ENCODE data around the gene TRMU.
"Not testable (repeated sequence)": the region's sequence is repeated elsewhere in the genome, so short reads cannot be mapped to it uniquely, and the experiment has no call there.

TRMU gene

GRCh38 chr22:46391486-46392136 lies 56.1 kb downstream of the TRMU start:
- Histone ChIP-seq H3K4me1 (ENCODE audit: control insufficient read depth, insufficient read depth, low read length, poor library complexity, severe bottlenecking) (peaks cover 7% of the 10 kb centered on the region), H3K4me3 (ENCODE audit: extremely low read depth, insufficient read depth, low read length, poor library complexity, severe bottlenecking) (no peak overlapping the region), H3K36me3 (ENCODE audit: control insufficient read depth, insufficient read depth, low read length) (peaks cover 3% of the 10 kb centered on the region), H3K27ac (ENCODE audit: low read depth, low read length, severe bottlenecking) (no peak overlapping the region), H3K9me3 (ENCODE audit: control insufficient read depth, low read length) (no peaks in the 10 kb centered on the region)
- 96 to 97% methylated on average over 34 to 36 of the region's 36 CpGs for WGBS, 2 experiments (ENCODE audit: insufficient coverage in 2 of 2)

GRCh38 chr22:46392137-46392844 lies 56.8 kb downstream of the TRMU start:
- no peak overlapping the region for H3K27ac ChIP-seq (ENCODE audit: low read depth, low read length, severe bottlenecking)
- WGBS, 2 experiments (ENCODE audit: insufficient coverage in 2 of 2) = 94 to 96% methylated on average over 13 of the region's 16 CpGs
- peaks cover 3% of the 10 kb centered on the region for H3K36me3 ChIP-seq (ENCODE audit: control insufficient read depth, insufficient read depth, low read length)
- H3K4me3 ChIP-seq (ENCODE audit: extremely low read depth, insufficient read depth, low read length, poor library complexity, severe bottlenecking) = no peak overlapping the region
- H3K4me1 ChIP-seq (ENCODE audit: control insufficient read depth, insufficient read depth, low read length, poor library complexity, severe bottlenecking) = peaks cover 7% of the 10 kb centered on the region
- no peaks in the 10 kb centered on the region for H3K9me3 ChIP-seq (ENCODE audit: control insufficient read depth, low read length)

- WGBS, 2 experiments (ENCODE audit: insufficient coverage in 2 of 2) = 90 to 91% methylated on average over 12 to 14 of the region's 14 CpGs
- Histone ChIP-seq H3K9me3 (ENCODE audit: control insufficient read depth, low read length) (no peaks in the 10 kb centered on the region), H3K27ac (ENCODE audit: low read depth, low read length, severe bottlenecking) (no peak overlapping the region), H3K36me3 (ENCODE audit: control insufficient read depth, insufficient read depth, low read length) (peaks cover 1% of the 10 kb centered on the region), H3K4me3 (ENCODE audit: extremely low read depth, insufficient read depth, low read length, poor library complexity, severe bottlenecking) (no peak overlapping the region), H3K4me1 (ENCODE audit: control insufficient read depth, insufficient read depth, low read length, poor library complexity, severe bottlenecking) (peaks cover 7% of the 10 kb centered on the region)
These were observed 58.4 kb downstream of the TRMU start for GRCh38 chr22:46393873-46394272.

GRCh38 chr22:46394622-46395021 lies 59.1 kb downstream of the TRMU start:
- 96 to 97% methylated on average over 14 of the region's 14 CpGs for WGBS, 2 experiments (ENCODE audit: insufficient coverage in 2 of 2)

GRCh38 chr22:46395145-46395544 lies 59.6 kb downstream of the TRMU start:
- Histone ChIP-seq H3K27ac (ENCODE audit: low read depth, low read length, severe bottlenecking) (no peak overlapping the region), H3K9me3 (ENCODE audit: control insufficient read depth, low read length) (no peaks in the 10 kb centered on the region), H3K4me1 (ENCODE audit: control insufficient read depth, insufficient read depth, low read length, poor library complexity, severe bottlenecking) (peaks cover 7% of the 10 kb centered on the region), H3K36me3 (ENCODE audit: control insufficient read depth, insufficient read depth, low read length) (no peaks in the 10 kb centered on the region), H3K4me3 (ENCODE audit: extremely low read depth, insufficient read depth, low read length, poor library complexity, severe bottlenecking) (no peak overlapping the region)
- 91 to 98% methylated on average over 9 to 10 of the region's 13 CpGs for WGBS, 2 experiments (ENCODE audit: insufficient coverage in 2 of 2)

More at GRCh38 chr22:46394622-46395021, 59.1 kb downstream of the TRMU start:
- no peak overlapping the region for H3K27ac ChIP-seq (ENCODE audit: low read depth, low read length, severe bottlenecking)
- H3K4me3 ChIP-seq (ENCODE audit: extremely low read depth, insufficient read depth, low read length, poor library complexity, severe bottlenecking) = no peak overlapping the region
- peaks cover 7% of the 10 kb centered on the region for H3K4me1 ChIP-seq (ENCODE audit: control insufficient read depth, insufficient read depth, low read length, poor library complexity, severe bottlenecking)
- H3K9me3 ChIP-seq (ENCODE audit: control insufficient read depth, low read length) = no peaks in the 10 kb centered on the region
- H3K36me3 ChIP-seq (ENCODE audit: control insufficient read depth, insufficient read depth, low read length) = no peaks in the 10 kb centered on the region

GRCh38 chr22:46397049-46397448 lies 61.5 kb downstream of the TRMU start:
- not testable (repeated sequence) for H3K36me3 ChIP-seq (ENCODE audit: control insufficient read depth, insufficient read depth, low read length); H3K27ac ChIP-seq (ENCODE audit: low read depth, low read length, severe bottlenecking); H3K4me3 ChIP-seq (ENCODE audit: extremely low read depth, insufficient read depth, low read length, poor library complexity, severe bottlenecking); H3K4me1 ChIP-seq (ENCODE audit: control insufficient read depth, insufficient read depth, low read length, poor library complexity, severe bottlenecking); H3K9me3 ChIP-seq (ENCODE audit: control insufficient read depth, low read length)
- WGBS, 2 experiments (ENCODE audit: insufficient coverage in 2 of 2) = 83 to 88% methylated on average over 2 to 4 of the region's 5 CpGs

- no peak overlapping the region for H3K4me3 ChIP-seq (ENCODE audit: extremely low read depth, insufficient read depth, low read length, poor library complexity, severe bottlenecking)
- H3K4me1 ChIP-seq (ENCODE audit: control insufficient read depth, insufficient read depth, low read length, poor library complexity, severe bottlenecking) = no peaks in the 10 kb centered on the region
- H3K36me3 ChIP-seq (ENCODE audit: control insufficient read depth, insufficient read depth, low read length) = no peaks in the 10 kb centered on the region
- WGBS, 2 experiments (ENCODE audit: insufficient coverage in 2 of 2) = 86 to 93% methylated on average over 16 to 17 of the region's 18 CpGs
- no peaks in the 10 kb centered on the region for H3K9me3 ChIP-seq (ENCODE audit: control insufficient read depth, low read length)
- H3K27ac ChIP-seq (ENCODE audit: low read depth, low read length, severe bottlenecking) = no peak overlapping the region
These were observed 62.0 kb downstream of the TRMU start for GRCh38 chr22:46397514-46397913.

GRCh38 chr22:46397951-46398350 lies 62.4 kb downstream of the TRMU start:
- H3K4me1 ChIP-seq (ENCODE audit: control insufficient read depth, insufficient read depth, low read length, poor library complexity, severe bottlenecking) = no peaks in the 10 kb centered on the region
- no peak overlapping the region for H3K27ac ChIP-seq (ENCODE audit: low read depth, low read length, severe bottlenecking)
- 87 to 93% methylated on average over 3 to 17 of the region's 19 CpGs for WGBS, 2 experiments (ENCODE audit: insufficient coverage in 2 of 2)
- H3K36me3 ChIP-seq (ENCODE audit: control insufficient read depth, insufficient read depth, low read length) = no peaks in the 10 kb centered on the region
- H3K4me3 ChIP-seq (ENCODE audit: extremely low read depth, insufficient read depth, low read length, poor library complexity, severe bottlenecking) = no peak overlapping the region
- no peaks in the 10 kb centered on the region for H3K9me3 ChIP-seq (ENCODE audit: control insufficient read depth, low read length)

- Histone ChIP-seq H3K9me3 (ENCODE audit: control insufficient read depth, low read length) (no peaks in the 10 kb centered on the region), H3K4me1 (ENCODE audit: control insufficient read depth, insufficient read depth, low read length, poor library complexity, severe bottlenecking) (no peaks in the 10 kb centered on the region), H3K36me3 (ENCODE audit: control insufficient read depth, insufficient read depth, low read length) (no peaks in the 10 kb centered on the region), H3K4me3 (ENCODE audit: extremely low read depth, insufficient read depth, low read length, poor library complexity, severe bottlenecking) (no peak overlapping the region), H3K27ac (ENCODE audit: low read depth, low read length, severe bottlenecking) (no peak overlapping the region)
- 90 to 91% methylated on average over 13 to 16 of the region's 16 CpGs for WGBS, 2 experiments (ENCODE audit: insufficient coverage in 2 of 2)
These were observed 63.9 kb downstream of the TRMU start for GRCh38 chr22:46399251-46400024.

GRCh38 chr22:46401370-46401769 lies 65.9 kb downstream of the TRMU start:
- Histone ChIP-seq H3K9me3 (ENCODE audit: control insufficient read depth, low read length) (no peaks in the 10 kb centered on the region), H3K4me1 (ENCODE audit: control insufficient read depth, insufficient read depth, low read length, poor library complexity, severe bottlenecking) (no peaks in the 10 kb centered on the region), H3K27ac (ENCODE audit: low read depth, low read length, severe bottlenecking) (no peak overlapping the region), H3K4me3 (ENCODE audit: extremely low read depth, insufficient read depth, low read length, poor library complexity, severe bottlenecking) (no peak overlapping the region), H3K36me3 (ENCODE audit: control insufficient read depth, insufficient read depth, low read length) (no peaks in the 10 kb centered on the region)
- WGBS, 2 experiments (ENCODE audit: insufficient coverage in 2 of 2) = 82 to 92% methylated on average over 6 to 10 of the region's 10 CpGs

All from mesodermal cell (in vitro differentiated cells).